ENCODE data around the gene SUB1. TPM values are rescaled to one million over a fixed set of nuclear protein-coding genes. Genes with fewer than 3 reads are reported as not detected.

SUB1 gene
- total RNA-seq, 1 experiment from 2014 or later: 288 TPM

GRCh38 chr5:32559921-32560320 lies 25.4 kb upstream of the SUB1 start:
- Histone ChIP-seq H3K4me1 (ENCODE audit: insufficient read depth, low read length) (no peaks in the 10 kb centered on the region; the same call in 1 of the 2 replicates), H2BK5ac (ENCODE audit: insufficient read length, low read length) (no peak overlapping the region), H4K20me1 (ENCODE audit: control insufficient read depth, insufficient read depth, insufficient read length) (no peaks in the 10 kb centered on the region), H3K23ac (ENCODE audit: insufficient read length, low read depth, low read length) (no peak overlapping the region), H3K79me1 (ENCODE audit: insufficient read depth, low read depth, low read length, poor library complexity, severe bottlenecking) (no peaks in the 10 kb centered on the region), H3K9ac (ENCODE audit: extremely low read depth, insufficient read length, low read length) (no peak overlapping the region), H2BK15ac (ENCODE audit: low read depth, low read length) (no peak overlapping the region), H3K56ac (ENCODE audit: insufficient read length, low read depth, low read length) (no peak overlapping the region), H2BK12ac (ENCODE audit: insufficient read length, low read depth, low read length) (no peak overlapping the region), H4K91ac (ENCODE audit: insufficient read length, low read depth, low read length) (no peak overlapping the region), H3K4me2 (ENCODE audit: insufficient read depth, insufficient read length, low read length) (no peak overlapping the region), H3K18ac (ENCODE audit: insufficient read length, low read depth, low read length) (no peak overlapping the region), H3K27me3 (ENCODE audit: insufficient read depth, low read length) (no peaks in the 10 kb centered on the region), H2AFZ (ENCODE audit: low read length) (no peak overlapping the region), H2AK5ac (ENCODE audit: insufficient read length, low read length) (no peak overlapping the region), H4K8ac (replicated peaks; ENCODE audit: insufficient read length, low read depth, low read length) (no peak overlapping the region), H3K4ac (ENCODE audit: low read depth, low read length) (no peak overlapping the region), H3K79me2 (ENCODE audit: insufficient read depth, low read length) (no peaks in the 10 kb centered on the region), H2BK120ac (ENCODE audit: low read depth, low read length, poor library complexity, severe bottlenecking) (no peak overlapping the region), H3K27ac (ENCODE audit: insufficient read length, low read depth, low read length) (no peak overlapping the region), H4K5ac (ENCODE audit: insufficient read length, low read depth, low read length) (no peak overlapping the region), H3T11ph (ENCODE audit: low read length) (no peak overlapping the region), H3K14ac (ENCODE audit: insufficient read depth, low read length) (no peak overlapping the region), H3K9me3 (ENCODE audit: control insufficient read depth, low read depth, low read length) (no peaks in the 10 kb centered on the region), H2BK20ac (ENCODE audit: low read depth, low read length, poor library complexity, severe bottlenecking) (no peak overlapping the region), H3K23me2 (ENCODE audit: insufficient read length, low read depth, low read length, poor library complexity, severe bottlenecking) (no peaks in the 10 kb centered on the region)
- H3K9me3 Mint-ChIP-seq: no peaks in the 10 kb centered on the region; a peak in 1 of 5 replicates
- no peak for DNase-seq
- H3K27ac Mint-ChIP-seq: no peak overlapping the region
- H3K36me3 Mint-ChIP-seq (ENCODE audit: insufficient read depth in 1 of 3, low read depth in 3 of 3): no peaks in the 10 kb centered on the region
- no peaks in the 10 kb centered on the region for H3K27me3 Mint-ChIP-seq (ENCODE audit: low read depth)
- no peak for TF ChIP-seq CTCF (conservative IDR thresholded peaks at IDR 0.05)
- H3K4me1 Mint-ChIP-seq: peaks cover 12 to 14% of the 10 kb centered on the region in 2 experiments
- H3K4me3 Mint-ChIP-seq: no peak overlapping the region

Data from H9 (cell line).